Mucosa of stomach (tissue), 1 donor: ENCODE data around the gene CBFA2T3.

ENCODE experiments used
- H3K27me3 ChIP-seq: one replicate; pipeline ENCODE4 v1.7.0; 2013; ENCODE audit warnings: mild to moderate bottlenecking, low read length; ENCODE audit not compliant: control insufficient read depth, insufficient read depth
- H3K36me3 ChIP-seq: one replicate; pipeline ENCODE4 v1.7.0; 2013; ENCODE audit warnings: low read length; ENCODE audit not compliant: control insufficient read depth, insufficient read depth
- H3K4me1 ChIP-seq: one replicate; pipeline ENCODE4 v1.7.0; 2013; ENCODE audit warnings: mild to moderate bottlenecking, low read length; ENCODE audit not compliant: control insufficient read depth, insufficient read depth
- H3K4me3 ChIP-seq: one replicate; pipeline ENCODE4 v1.7.0; 2013; ENCODE audit warnings: low read length
- H3K9ac ChIP-seq: one replicate; pipeline ENCODE4 v1.7.0; 2013; ENCODE audit warnings: mild to moderate bottlenecking, low read length, moderate library complexity
- H3K9me3 ChIP-seq: one replicate; pipeline ENCODE4 v1.7.0; 2013; ENCODE audit warnings: mild to moderate bottlenecking, low read length, moderate library complexity; ENCODE audit not compliant: control insufficient read depth
- donor health status: Pancreatic carcinoma.

CBFA2T3 gene

GRCh38 chr16:88914750-88915368 is 62.1 kb downstream of the CBFA2T3 start:
- H3K27me3 ChIP-seq = no peaks in the 10 kb centered on the region
- H3K4me1 ChIP-seq = peaks cover 3% of the 10 kb centered on the region
- no peak overlapping the region for H3K4me3 ChIP-seq
- H3K9me3 ChIP-seq = no peaks in the 10 kb centered on the region
- no peaks in the 10 kb centered on the region for H3K36me3 ChIP-seq
- no peak overlapping the region for H3K9ac ChIP-seq

- peaks cover 3% of the 10 kb centered on the region for H3K4me1 ChIP-seq
- H3K36me3 ChIP-seq = no peaks in the 10 kb centered on the region
- no peaks in the 10 kb centered on the region for H3K9me3 ChIP-seq
- no peaks in the 10 kb centered on the region for H3K27me3 ChIP-seq
- no peak overlapping the region for H3K4me3 ChIP-seq
- H3K9ac ChIP-seq = no peak overlapping the region
These were observed 63.1 kb downstream of the CBFA2T3 start for GRCh38 chr16:88913870-88914269.

- H3K9ac ChIP-seq = no peak overlapping the region
- H3K4me1 ChIP-seq = peaks cover 3% of the 10 kb centered on the region
- no peaks in the 10 kb centered on the region for H3K27me3 ChIP-seq
- no peaks in the 10 kb centered on the region for H3K36me3 ChIP-seq
- no peak overlapping the region for H3K4me3 ChIP-seq
- no peaks in the 10 kb centered on the region for H3K9me3 ChIP-seq
These were observed 63.9 kb downstream of the CBFA2T3 start for GRCh38 chr16:88913001-88913612.

DNA sequence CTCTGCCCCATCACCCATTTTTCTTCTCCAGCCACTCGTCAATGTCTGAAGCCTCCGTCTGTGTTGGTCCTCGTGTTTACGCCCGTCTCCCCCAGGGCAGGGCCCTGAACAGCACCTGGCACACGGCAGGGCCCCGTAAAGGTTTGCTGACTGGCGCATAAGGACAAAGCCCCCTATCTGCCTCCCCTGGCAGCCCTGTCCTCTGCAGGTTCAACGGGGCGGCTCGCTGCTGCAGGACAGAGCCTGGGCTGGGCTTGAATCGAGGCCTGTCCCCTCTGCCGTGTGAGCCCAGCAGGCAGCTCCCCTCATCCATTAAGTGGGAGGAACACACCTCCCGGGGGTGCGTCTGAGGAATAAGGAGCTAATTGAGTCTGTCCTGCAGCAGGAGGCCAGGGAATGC is 64.5 kb downstream of the CBFA2T3 start:
- Histone ChIP-seq H3K9me3 (no peaks in the 10 kb centered on the region), H3K4me3 (no peak overlapping the region), H3K27me3 (no peaks in the 10 kb centered on the region), H3K9ac (no peak overlapping the region), H3K36me3 (no peaks in the 10 kb centered on the region), H3K4me1 (peaks cover 3% of the 10 kb centered on the region)

DNA sequence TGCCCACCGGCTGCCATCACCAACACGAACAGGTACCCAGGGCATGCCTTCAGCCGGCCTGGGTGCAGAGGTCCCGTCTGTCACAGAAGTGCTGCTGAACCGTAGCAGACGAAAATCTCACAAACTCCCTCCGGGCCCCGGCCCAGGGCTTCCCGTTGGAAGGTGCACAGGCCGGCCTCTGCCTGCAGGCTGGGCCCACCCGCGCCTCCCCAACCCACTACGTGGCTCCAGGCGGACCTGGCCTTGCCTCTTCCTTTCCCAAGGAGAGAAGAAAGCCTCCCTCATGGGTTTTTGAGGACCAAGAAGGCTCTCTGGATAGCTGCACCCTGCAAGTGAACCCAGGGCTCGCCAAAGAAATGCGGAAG is 65.1 kb downstream of the CBFA2T3 start:
- H3K4me1 ChIP-seq = peaks cover 3% of the 10 kb centered on the region
- no peaks in the 10 kb centered on the region for H3K27me3 ChIP-seq
- H3K9me3 ChIP-seq = no peaks in the 10 kb centered on the region
- H3K4me3 ChIP-seq = no peak overlapping the region
- no peak overlapping the region for H3K9ac ChIP-seq
- no peaks in the 10 kb centered on the region for H3K36me3 ChIP-seq

GRCh38 chr16:88911136-88911945 is 65.7 kb downstream of the CBFA2T3 start:
- Histone ChIP-seq H3K4me3 (no peak overlapping the region), H3K27me3 (no peaks in the 10 kb centered on the region), H3K36me3 (no peaks in the 10 kb centered on the region), H3K9ac (no peak overlapping the region), H3K9me3 (no peaks in the 10 kb centered on the region), H3K4me1 (peaks cover 3% of the 10 kb centered on the region)

GRCh38 chr16:88910284-88911135 is 66.5 kb downstream of the CBFA2T3 start:
- H3K27me3 ChIP-seq = no peaks in the 10 kb centered on the region
- no peak overlapping the region for H3K9ac ChIP-seq
- no peak overlapping the region for H3K4me3 ChIP-seq
- H3K36me3 ChIP-seq = no peaks in the 10 kb centered on the region
- H3K9me3 ChIP-seq = no peaks in the 10 kb centered on the region
- H3K4me1 ChIP-seq = peaks cover 3% of the 10 kb centered on the region

DNA sequence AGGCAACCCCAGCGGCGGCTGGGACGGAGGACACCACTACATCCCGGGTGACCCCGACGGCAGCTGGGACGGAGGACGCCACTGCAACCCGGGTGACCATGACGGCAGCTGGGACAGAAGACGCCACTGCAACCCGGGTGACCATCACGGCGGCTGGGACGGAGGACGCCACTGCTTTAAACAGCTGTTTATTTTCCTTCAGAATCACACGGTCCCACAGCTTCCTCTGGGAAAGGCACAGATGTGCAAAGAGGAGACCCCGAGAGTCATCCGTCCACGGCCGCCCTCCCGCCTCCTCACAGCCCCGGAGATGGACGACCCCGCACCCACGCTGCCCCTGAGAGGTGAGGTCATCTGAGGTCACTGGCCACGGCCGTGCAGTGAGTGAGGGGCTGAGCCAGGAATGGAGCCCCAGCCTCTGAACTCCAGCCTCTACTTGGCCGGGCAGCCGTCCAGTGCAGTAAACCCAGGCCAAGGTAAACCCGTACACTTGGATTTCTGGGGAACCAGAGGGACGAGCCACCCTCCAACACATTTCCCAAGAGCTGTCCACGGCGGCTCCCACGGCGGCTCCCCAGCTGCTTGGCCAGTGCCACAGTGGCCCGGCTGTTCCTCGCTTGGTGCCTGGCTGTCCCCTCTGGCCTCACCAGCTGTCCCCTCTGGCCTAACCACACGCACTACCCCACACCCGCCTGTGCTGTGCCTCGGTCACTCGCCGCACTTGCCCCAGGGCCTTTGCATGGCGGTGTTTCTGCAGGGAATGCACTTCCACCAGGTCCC is 67.4 kb downstream of the CBFA2T3 start:
- Histone ChIP-seq H3K4me3 (no peak overlapping the region), H3K36me3 (no peaks in the 10 kb centered on the region), H3K9ac (no peak overlapping the region), H3K27me3 (no peaks in the 10 kb centered on the region), H3K4me1 (peaks cover 2% of the 10 kb centered on the region), H3K9me3 (no peaks in the 10 kb centered on the region)

- no peaks in the 10 kb centered on the region for H3K4me1 ChIP-seq
- H3K27me3 ChIP-seq = no peaks in the 10 kb centered on the region
- no peak overlapping the region for H3K9ac ChIP-seq
- H3K4me3 ChIP-seq = no peak overlapping the region
- no peaks in the 10 kb centered on the region for H3K36me3 ChIP-seq
- H3K9me3 ChIP-seq = no peaks in the 10 kb centered on the region
These were observed 68.7 kb downstream of the CBFA2T3 start for GRCh38 chr16:88908307-88908706.

- Histone ChIP-seq H3K4me3 (no peak overlapping the region), H3K27me3 (no peaks in the 10 kb centered on the region), H3K9me3 (no peaks in the 10 kb centered on the region), H3K9ac (no peak overlapping the region), H3K36me3 (no peaks in the 10 kb centered on the region), H3K4me1 (no peaks in the 10 kb centered on the region)
These were observed 69.2 kb downstream of the CBFA2T3 start for GRCh38 chr16:88907768-88908167.

DNA sequence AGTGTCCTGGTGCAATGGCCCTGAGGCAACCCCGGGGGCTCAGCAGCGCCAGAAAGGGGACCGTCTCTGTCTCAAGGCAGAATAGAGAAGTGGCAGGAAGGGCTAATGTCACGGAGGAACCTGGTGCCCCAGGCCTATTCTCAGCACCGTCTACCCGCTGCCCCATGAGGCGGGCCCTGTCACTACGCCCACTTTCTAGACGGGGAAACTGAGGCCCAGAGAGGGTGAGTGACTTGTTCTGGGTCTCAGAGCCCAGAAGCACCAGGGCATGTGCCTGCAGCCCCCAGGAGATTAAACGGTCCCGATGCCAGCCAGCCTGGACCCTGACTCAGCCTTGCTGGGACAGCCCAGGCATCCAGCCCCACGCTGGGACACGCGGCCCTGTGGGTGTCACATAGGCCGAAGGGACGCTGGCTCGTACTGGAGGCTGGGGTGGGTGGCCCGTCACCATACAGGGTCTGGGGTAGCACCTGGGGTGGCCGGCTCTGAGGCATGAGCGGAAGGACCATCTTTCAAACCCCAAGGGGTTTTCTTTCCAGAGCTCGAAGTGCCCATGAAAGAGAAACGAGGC is 70.4 kb downstream of the CBFA2T3 start:
- Histone ChIP-seq H3K36me3 (no peaks in the 10 kb centered on the region), H3K9ac (no peak overlapping the region), H3K4me3 (no peak overlapping the region), H3K27me3 (no peaks in the 10 kb centered on the region), H3K9me3 (no peaks in the 10 kb centered on the region), H3K4me1 (no peaks in the 10 kb centered on the region)
